HG02763 (cell line): Measurements from ENCODE around the gene RAB31.

Experiments
- ATAC-seq: cut with Tn5 transposase; IDR thresholded peaks from one replicate; pipeline ENCODE4 v1.9.1; 2021; ENCODE audit warnings: mild to moderate bottlenecking, moderate library complexity; ENCODE audit not compliant: unreplicated experiment

RAB31 gene

GRCh38 chr18:9735879-9736278 is 27.8 kb downstream of the RAB31 start:
- no peak for ATAC-seq

DNA sequence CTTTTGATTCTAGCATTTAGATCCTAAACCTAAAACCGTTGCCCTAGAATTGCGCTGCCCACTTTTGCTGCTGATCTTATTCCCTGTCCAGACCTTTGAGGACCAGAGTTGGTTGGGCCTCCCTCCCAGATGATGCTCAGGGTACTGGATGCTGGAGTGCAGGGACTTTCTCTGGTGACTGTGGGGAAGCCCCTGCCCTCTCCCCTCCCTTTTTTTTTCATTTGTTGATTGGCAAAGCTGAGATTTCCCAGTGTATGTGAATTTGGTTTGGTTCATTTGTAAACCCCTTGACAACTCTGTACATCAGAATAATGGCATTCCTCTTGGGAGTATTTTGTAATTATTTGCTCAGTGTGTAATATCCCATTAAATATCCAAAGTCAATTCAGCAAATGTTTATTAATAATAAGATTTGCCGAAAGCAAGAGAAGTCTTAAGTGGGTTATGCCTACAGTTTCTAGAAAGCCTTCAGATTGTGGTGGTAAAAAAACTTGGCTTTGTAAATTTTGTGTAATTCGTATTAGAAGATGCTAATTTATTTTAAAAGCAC is 28.3 kb downstream of the RAB31 start:
- no peak for ATAC-seq

DNA sequence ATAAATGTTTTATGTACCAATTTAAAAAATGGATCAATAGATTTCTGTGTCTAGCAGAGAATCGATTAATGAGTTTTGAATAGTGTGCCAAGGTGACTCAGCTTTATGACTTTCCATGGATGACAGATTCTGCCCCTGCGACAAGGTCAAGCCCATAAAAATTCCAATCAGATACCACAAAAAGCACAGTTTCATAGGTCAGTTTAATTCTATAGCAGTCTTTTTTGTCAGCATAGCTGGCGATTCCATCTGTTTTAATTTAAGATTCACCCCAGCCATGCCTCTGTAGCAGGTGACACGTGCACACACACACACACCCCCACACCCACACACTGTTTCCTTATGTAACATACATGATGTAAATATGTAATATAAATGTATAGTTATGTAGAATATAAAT is 28.9 kb downstream of the RAB31 start:
- no peak for ATAC-seq

GRCh38 chr18:9737472-9738121 is 29.5 kb downstream of the RAB31 start:
- ATAC-seq = no peak

- no peak for ATAC-seq
Observed at GRCh38 chr18:9738266-9738969, 30.3 kb downstream of the RAB31 start.

DNA sequence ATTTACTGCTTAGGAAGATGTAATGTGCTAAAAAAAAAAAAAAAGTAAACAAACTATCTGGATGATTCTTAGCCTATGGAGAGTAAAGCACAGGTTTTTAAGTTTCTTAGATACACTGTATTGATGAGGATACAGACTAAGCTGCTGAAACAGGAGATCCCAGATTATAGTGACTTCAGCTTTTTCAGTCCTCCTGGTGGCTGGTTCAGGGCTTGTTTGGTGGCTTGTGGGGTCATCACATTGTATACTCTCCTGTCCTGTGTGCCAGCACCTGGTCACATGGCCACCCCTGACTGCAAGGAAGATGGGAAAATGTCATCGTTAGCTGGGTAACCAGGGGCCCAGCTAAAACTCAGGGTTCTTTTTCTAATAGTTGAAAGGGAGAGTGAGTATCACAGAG is 31.4 kb downstream of the RAB31 start:
- no peak for ATAC-seq

DNA sequence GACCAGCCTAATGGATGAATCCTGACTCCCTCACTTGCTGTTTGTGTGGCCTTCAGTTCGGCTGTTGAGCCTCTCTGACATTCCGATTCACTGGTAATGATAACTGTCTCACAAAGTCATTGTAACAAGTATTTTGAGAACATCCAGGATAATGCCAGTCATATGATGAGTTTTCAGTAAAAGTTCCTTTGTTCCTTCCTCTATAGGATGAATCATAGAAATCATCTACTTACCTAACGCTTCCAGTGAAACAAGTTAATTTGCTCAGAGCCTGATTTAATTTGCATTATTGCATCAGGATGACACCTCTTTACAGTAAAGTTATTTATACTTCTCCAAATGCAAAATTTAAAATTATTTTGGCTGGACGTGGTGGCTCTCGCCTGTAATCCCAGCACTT is 32.0 kb downstream of the RAB31 start:
- ATAC-seq = no peak

GRCh38 chr18:9741406-9741792 is 33.3 kb downstream of the RAB31 start:
- ATAC-seq = no peak

- ATAC-seq = no peak
Observed at GRCh38 chr18:9741793-9742523, 33.9 kb downstream of the RAB31 start.

- ATAC-seq = no peak
Observed at GRCh38 chr18:9742524-9743131, 34.5 kb downstream of the RAB31 start.

DNA sequence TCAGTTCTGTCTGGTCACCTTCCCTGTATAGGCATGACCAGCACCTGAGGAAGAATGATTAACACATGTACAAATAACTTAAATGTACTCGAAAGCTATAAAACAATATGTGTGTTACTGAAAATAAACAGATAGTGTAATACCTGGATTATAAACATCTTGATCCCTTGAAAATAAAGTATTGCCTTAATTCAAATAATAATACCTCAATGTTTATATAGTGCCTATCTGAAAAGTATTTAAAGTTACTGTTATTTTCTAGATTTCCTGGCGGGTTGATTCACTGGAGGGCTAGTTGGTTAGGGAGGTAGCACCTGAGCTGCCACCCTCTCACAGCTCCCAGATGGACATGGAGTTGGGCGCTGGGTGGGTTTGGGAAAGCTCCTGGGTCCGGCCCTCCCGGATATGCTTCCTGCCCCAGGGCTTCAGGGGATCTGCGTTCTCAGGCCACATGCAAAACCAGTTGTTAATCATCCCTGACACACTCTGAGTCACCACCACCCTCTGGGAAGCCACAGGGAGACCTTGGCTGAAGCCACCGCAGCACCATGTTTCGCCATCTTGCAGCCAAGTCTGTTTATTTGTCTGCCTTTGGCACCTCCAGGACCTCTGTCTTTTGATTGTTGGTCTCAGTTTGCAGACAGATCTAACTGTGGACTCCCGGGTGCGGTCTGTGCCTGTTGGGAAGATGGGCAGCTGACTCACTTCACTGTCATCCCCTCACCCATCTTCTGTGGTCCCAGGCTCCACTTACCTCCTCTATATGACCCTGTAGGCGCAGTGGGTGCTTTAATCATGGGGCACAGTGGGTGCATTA is 35.3 kb downstream of the RAB31 start:
- no peak for ATAC-seq

DNA sequence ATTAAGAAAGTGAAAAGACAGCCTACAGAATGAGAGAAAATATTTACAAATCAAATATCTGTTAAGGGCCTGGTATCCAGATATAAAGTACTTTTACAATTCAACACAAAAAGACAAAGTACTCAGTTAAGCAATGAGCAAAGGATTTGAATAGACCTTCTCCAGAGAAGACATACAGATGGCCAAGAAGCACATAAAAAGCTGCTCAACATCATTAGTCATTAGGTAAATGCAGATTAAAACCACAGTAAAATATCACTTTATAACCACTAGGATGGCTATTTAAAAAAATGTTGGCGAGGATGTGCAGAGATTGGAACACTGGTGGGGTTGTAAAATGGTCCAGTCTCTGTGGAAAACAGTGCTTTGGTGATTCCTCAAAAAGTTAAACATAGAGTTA is 38.9 kb downstream of the RAB31 start:
- no peak for ATAC-seq

GRCh38 chr18:9749611-9750010 is 41.5 kb downstream of the RAB31 start:
- no peak for ATAC-seq

DNA sequence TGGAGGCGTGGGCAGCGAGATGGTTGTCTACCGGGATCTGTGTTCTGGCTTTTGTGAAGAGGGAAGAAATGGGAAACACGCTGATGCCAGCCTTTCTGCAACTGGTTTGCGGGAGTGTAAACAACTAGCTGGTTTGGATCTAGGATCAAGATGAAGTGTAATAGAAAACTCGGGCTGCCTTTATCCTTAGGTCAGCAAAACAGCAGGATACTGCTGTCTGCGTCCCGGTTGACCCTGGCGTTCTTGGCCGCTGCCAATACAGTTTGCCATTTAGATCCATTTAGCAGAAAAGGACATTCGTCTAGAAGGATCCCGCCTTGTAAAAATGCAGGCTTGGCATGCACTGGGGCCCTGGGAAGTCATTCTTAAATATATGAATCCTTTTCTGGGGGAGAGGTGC is 42.0 kb downstream of the RAB31 start:
- ATAC-seq = no peak

GRCh38 chr18:9750606-9751304 is 42.7 kb downstream of the RAB31 start:
- ATAC-seq = no peak

GRCh38 chr18:9751371-9752031 is 43.4 kb downstream of the RAB31 start:
- no peak for ATAC-seq

DNA sequence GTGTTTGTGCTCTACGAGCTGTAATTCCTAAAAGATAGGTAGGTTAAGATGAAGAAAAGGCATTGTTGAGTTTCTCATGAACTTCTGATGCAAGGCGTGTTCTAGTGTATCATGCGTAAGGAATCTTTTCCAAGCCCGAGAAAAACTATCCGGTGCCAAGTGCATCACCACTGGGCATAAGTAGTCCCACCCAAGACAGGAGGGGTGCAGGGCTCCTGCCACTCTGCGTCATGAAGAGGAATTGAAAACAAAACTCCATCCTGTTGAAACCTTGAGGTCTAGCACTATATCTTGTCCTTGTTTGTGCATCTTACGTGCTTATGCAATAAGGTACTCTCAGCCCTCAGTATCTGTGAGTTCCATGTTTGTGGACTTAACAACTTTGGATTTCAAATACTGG is 45.7 kb downstream of the RAB31 start:
- no peak for ATAC-seq

DNA sequence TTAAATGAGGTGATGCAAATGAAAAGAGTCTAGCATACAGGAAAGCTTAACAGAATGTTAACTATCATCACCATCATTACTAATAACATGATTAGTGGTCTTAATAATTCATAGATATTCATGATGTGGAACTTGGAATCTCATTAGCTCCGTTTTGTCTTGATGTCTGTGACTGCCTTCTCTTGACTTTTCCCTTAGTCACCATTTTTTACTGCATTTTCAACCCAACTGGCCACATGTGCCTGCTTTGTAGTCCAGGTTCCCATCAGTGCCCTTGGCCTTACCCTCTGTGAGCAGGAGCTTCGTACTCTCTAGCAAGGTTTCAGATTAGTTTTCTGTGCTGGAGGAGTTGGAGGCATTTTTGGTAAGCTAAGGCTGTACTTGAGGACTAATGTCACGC is 47.0 kb downstream of the RAB31 start:
- ATAC-seq = no peak

DNA sequence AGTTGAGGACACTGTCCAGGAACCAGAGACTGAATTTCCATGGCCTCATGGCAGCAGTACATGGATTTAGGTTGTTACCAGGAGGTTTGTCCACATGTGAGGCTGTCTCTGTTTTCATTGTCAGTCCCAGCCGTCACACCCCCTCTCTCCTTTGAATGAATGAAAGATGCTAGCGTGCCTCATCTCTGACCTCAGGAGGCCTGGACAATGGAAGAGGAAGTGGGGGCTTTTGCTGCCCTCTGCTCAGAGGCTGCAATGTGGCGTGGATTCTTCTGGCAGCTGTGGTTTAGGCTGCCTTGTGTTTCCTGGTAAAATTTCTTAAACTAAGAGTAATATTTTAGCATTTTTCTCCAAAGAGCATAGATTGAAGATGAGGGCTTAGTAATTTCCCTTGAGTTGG is 47.5 kb downstream of the RAB31 start:
- no peak for ATAC-seq
